Natural killer cell (primary cell): ENCODE results near the gene PPP1R3E. TPM values are rescaled to one million over a fixed set of nuclear protein-coding genes. Genes with fewer than 3 reads are reported as not detected.
A peak's percentile ranks its signal among the peaks of the same experiment; 100 is the strongest.
"Not testable (repeated sequence)": the region's sequence is repeated elsewhere in the genome, so short reads cannot be mapped to it uniquely, and the experiment has no call there.

Experiments used
- ATAC-seq, 3 donors: fragments of 150-1000 bp in 2 of 3; fragments of 200-7000 bp in 1 of 3; cut with Tn5 transposase; 1 replicate in 1 of 3; 2 replicates in 2 of 3; pipeline ENCODE4 v1.10.0; 2021; ENCODE audit warnings: mild to moderate bottlenecking in 2 of 3, moderate library complexity in 2 of 3
- DNase-seq, 2 donors: peaks; one replicate each; pipeline versions ENCODE4 v3.0.0 to v3.0.0-alpha.2; 2013 to 2021; ENCODE audit warnings: mixed read lengths in 1 of 2
- H3K27ac ChIP-seq: one replicate; pipeline ENCODE4 v1.5.1; 2013; ENCODE audit warnings: mild to moderate bottlenecking, low read length
- H3K27me3 ChIP-seq: one replicate; pipeline ENCODE4 v1.6.1; 2013; ENCODE audit warnings: low read length; ENCODE audit not compliant: control insufficient read depth, insufficient read depth
- H3K36me3 ChIP-seq: one replicate; pipeline ENCODE4 v1.6.1; 2013; ENCODE audit warnings: low read length; ENCODE audit not compliant: control insufficient read depth, insufficient read depth
- H3K4me1 ChIP-seq: one replicate; pipeline ENCODE4 v1.6.1; 2013; ENCODE audit warnings: low read length; ENCODE audit not compliant: control insufficient read depth, insufficient read depth
- H3K4me3 ChIP-seq: one replicate; pipeline ENCODE4 v1.5.1; 2013; ENCODE audit warnings: low read length
- H3K9me3 ChIP-seq: one replicate; pipeline ENCODE4 v1.6.1; 2013; ENCODE audit warnings: low read length; ENCODE audit not compliant: control insufficient read depth, insufficient read depth
- H3K27ac Mint-ChIP-seq, 2 donors: one replicate each; pipeline ENCODE4 v1.8.0; 2022; ENCODE audit warnings: mild to moderate bottlenecking in 2 of 2, mixed read lengths in 2 of 2, moderate library complexity in 1 of 2
- H3K27me3 Mint-ChIP-seq, 2 donors: one replicate each; pipeline ENCODE4 v1.8.0; 2022; ENCODE audit warnings: low read depth in 2 of 2, mixed read lengths in 2 of 2
- H3K36me3 Mint-ChIP-seq: one replicate; pipeline ENCODE4 v1.8.0; 2022; ENCODE audit warnings: mixed read lengths
- H3K4me1 Mint-ChIP-seq, 2 donors: one replicate each; pipeline ENCODE4 v1.8.0; 2022; ENCODE audit warnings: mixed read lengths in 2 of 2
- H3K4me3 Mint-ChIP-seq: one replicate; pipeline ENCODE4 v1.8.0; 2022; ENCODE audit warnings: mild to moderate bottlenecking, moderate library complexity, mixed read lengths
- H3K9me3 Mint-ChIP-seq, 2 donors: one replicate each; pipeline ENCODE4 v1.8.0; 2022; ENCODE audit warnings: mixed read lengths in 2 of 2
- WGBS: methylation state at CpG from one replicate; pipeline ENCODE4 v1.1.7; 2013; ENCODE audit warnings: missing lambda C conversion rate; ENCODE audit not compliant: insufficient coverage; 5-methylcytosine and 5-hydroxymethylcytosine counted together
- intact Hi-C: fragments of 100-400 bp; cut with micrococcal nuclease; formaldehyde crosslinking; loops from one replicate; pipeline ENCODE4 v1.14.2; 2022
- total RNA-seq, 4 donors: library from RNA; stranded (reverse); fragments of 120-200 nt in 1 of 4; gene quantifications; one replicate each; pipeline versions ENCODE4 v1.2.3 to v1.2.4, GENCODE V29; 2013 to 2022
- TF ChIP-seq, protein P1 (sequence below): fragments of 200-600 bp; IDR thresholded peaks from one replicate; pipeline ENCODE4 v1.8.0; 2022; ENCODE audit warnings: antibody characterized with exemption

The PPP1R3E gene
- total RNA-seq, 3 donors from 2014 or later (not counting 1 experiment from before 2014, with no cell fraction given) = 13.2 to 27.8 (median 25.1) TPM

DNA sequence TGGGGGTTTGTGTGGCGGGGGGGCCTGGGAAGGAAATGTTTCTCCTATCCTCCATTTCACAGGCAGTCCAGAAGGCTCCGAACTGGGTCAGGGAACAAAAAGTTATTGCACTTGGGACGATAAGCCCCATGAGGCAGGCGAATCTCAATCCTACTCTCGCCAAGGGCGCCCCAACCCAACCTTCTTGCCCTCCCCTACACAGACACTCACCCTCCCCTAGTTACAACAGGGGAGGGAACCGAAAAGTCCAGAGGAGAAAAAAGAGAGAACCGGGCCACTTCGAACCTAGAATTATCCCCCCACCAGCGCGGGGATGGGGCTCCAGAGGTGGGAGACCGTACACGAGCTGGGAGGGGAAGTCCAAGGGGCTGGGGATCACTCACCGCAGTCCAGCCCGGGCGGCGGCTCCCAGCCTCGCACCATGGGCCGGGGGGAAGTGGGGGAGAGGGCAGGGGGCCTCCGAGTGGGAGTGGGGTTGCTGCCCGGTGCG is 17.1 kb downstream of the PPP1R3E start:
- Histone ChIP-seq H3K4me1 (peaks cover 10% of the 10 kb centered on the region), H3K4me3 (peak overlapping the region; percentile 69), H3K27me3 (no peaks in the 10 kb centered on the region), H3K36me3 (no peaks in the 10 kb centered on the region), H3K9me3 (no peaks in the 10 kb centered on the region), H3K27ac (peak overlapping the region; percentile 78)
- under 1% methylated on average over 17 of the region's 22 CpGs for WGBS
- peaks cover 13 to 18% of the 10 kb centered on the region in 2 donors for H3K4me1 Mint-ChIP-seq
- H3K4me3 Mint-ChIP-seq = peak overlapping the region; percentile 95
- no peaks in the 10 kb centered on the region for H3K9me3 Mint-ChIP-seq
- H3K36me3 Mint-ChIP-seq = no peaks in the 10 kb centered on the region
- ATAC-seq = peak; percentile 24 to 36 (median 35)
- DNase-seq = no peak
- TF ChIP-seq, protein P1, sequence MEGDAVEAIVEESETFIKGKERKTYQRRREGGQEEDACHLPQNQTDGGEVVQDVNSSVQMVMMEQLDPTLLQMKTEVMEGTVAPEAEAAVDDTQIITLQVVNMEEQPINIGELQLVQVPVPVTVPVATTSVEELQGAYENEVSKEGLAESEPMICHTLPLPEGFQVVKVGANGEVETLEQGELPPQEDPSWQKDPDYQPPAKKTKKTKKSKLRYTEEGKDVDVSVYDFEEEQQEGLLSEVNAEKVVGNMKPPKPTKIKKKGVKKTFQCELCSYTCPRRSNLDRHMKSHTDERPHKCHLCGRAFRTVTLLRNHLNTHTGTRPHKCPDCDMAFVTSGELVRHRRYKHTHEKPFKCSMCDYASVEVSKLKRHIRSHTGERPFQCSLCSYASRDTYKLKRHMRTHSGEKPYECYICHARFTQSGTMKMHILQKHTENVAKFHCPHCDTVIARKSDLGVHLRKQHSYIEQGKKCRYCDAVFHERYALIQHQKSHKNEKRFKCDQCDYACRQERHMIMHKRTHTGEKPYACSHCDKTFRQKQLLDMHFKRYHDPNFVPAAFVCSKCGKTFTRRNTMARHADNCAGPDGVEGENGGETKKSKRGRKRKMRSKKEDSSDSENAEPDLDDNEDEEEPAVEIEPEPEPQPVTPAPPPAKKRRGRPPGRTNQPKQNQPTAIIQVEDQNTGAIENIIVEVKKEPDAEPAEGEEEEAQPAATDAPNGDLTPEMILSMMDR = no peak
- intact Hi-C loops = loop anchor here (1.0 kb wide), 2 partner anchors 16 to 36 kb away; partner anchors contain the start of gene PABPN1
- no peaks in the 10 kb centered on the region for H3K27me3 Mint-ChIP-seq
- H3K27ac Mint-ChIP-seq = peak overlapping the region; percentile 90 to 94

DNA sequence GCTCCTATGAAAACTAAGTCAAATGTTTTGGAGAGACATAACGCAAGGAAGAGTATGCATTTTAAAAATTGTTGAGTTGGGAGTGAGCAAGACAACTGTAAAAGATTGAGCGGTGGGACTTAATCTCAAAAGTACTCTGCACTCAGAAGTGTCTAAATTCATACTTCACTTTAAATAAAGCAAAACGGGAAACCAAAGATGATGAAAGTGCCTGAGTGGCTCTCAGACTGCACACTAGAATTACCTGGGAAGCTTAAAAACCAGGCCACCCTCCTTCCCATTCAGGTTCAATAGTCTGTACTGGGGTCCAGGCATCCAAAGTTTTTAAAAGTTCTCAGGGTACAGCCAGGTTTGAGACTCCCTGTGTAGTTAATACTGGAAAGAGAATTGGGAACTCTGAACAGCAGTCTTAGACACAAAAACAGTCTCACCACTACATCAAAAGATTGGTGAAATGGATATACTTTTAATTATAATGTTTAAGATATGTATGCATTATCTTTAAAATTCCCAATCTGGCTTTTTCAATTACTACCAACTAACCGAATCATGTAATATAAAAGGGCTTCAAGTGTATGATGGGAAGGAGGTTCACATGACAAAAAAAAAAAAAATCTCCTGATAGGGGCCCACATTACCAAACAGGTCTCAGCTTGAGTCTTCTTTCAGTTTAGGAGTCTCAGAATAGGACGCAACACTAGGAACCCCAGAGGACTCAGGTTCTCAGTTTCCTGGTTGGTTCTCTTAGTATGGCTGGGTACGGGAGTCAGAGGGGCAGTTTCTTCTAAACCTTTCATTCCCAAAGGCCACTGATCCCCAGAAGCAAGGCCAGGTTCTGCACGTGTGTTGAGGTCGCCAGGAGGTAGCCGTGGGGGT is 17.8 kb downstream of the PPP1R3E start:
- Histone ChIP-seq H3K9me3 (no peaks in the 10 kb centered on the region), H3K4me1 (peaks cover 10% of the 10 kb centered on the region), H3K36me3 (no peaks in the 10 kb centered on the region), H3K4me3 (peak overlapping the region; percentile 69), H3K27ac (peak overlapping the region; percentile 78), H3K27me3 (no peaks in the 10 kb centered on the region)
- WGBS = 37% methylated on average over 7 of the region's 9 CpGs
- peak overlapping the region; percentile 95 for H3K4me3 Mint-ChIP-seq
- ATAC-seq (no peak), DNase-seq (peak in 1 of 2 donors; percentile 54)
- TF ChIP-seq, protein P1 = no peak
- no peaks in the 10 kb centered on the region for H3K27me3 Mint-ChIP-seq
- no peaks in the 10 kb centered on the region for H3K9me3 Mint-ChIP-seq
- H3K4me1 Mint-ChIP-seq = peaks cover 13 to 18% of the 10 kb centered on the region in 2 donors
- no peaks in the 10 kb centered on the region for H3K36me3 Mint-ChIP-seq
- intact Hi-C loops = no loop called here
- peak overlapping the region; percentile 90 to 94 for H3K27ac Mint-ChIP-seq

DNA sequence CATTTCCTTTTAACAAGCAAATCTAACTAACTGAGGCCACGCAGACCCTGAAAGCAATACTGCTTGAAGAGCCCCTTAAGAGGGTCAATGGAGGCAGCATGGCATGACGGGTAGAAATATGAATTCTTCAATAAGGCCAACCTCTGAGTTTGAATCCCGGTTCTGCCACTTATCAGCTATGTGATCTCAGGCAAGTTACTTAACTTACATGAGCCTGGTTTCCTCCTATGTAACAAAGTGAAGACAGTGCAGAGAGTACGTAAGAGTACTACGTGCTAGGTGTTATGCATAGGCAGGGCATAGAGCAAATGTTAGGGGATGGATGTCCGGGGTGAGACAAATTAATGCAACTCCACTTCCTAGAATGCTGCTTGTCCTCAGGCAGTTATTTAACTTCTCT is 21.4 kb downstream of the PPP1R3E start:
- over 99% methylated on average over 6 of the region's 6 CpGs for WGBS
- Histone ChIP-seq H3K9me3 (no peaks in the 10 kb centered on the region), H3K27me3 (no peaks in the 10 kb centered on the region), H3K4me1 (peaks cover 6% of the 10 kb centered on the region), H3K36me3 (no peaks in the 10 kb centered on the region), H3K4me3 (no peak overlapping the region), H3K27ac (no peak overlapping the region)
- intact Hi-C loops = no loop called here
- H3K4me3 Mint-ChIP-seq = no peak overlapping the region
- H3K36me3 Mint-ChIP-seq = no peaks in the 10 kb centered on the region
- TF ChIP-seq, protein P1 = no peak
- peaks cover 6 to 10% of the 10 kb centered on the region in 2 donors for H3K4me1 Mint-ChIP-seq
- H3K27ac Mint-ChIP-seq = peak overlapping the region in 1 of 2 donors; percentile 31
- no peak for ATAC-seq
- no peaks in the 10 kb centered on the region for H3K9me3 Mint-ChIP-seq
- H3K27me3 Mint-ChIP-seq = no peaks in the 10 kb centered on the region
- no peak for DNase-seq

DNA sequence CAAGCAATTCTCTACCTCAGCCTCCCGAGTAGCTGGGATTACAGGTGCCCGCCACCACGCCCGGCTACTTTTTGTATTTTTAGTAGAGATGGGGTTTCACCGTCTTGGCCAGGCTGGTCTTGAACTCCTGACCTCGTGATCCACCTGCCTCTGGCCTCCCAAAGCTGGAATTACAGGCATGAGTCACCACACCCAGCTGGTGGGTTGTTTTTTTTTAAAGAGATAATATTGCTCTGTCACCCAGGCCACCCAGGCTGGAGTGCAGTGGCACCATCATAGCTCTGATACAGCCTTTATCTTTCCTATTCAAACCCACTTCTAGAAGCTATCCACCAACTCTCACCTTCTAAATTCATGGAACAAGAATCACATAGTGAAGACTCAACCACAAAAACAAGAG is 24.7 kb downstream of the PPP1R3E start:
- H3K27ac Mint-ChIP-seq, H3K27me3 ChIP-seq, H3K4me3 ChIP-seq, H3K36me3 ChIP-seq, H3K9me3 Mint-ChIP-seq, H3K27ac ChIP-seq, H3K4me3 Mint-ChIP-seq, intact Hi-C loops, DNase-seq, H3K36me3 Mint-ChIP-seq, H3K4me1 Mint-ChIP-seq, ATAC-seq, H3K9me3 ChIP-seq, H3K27me3 Mint-ChIP-seq, H3K4me1 ChIP-seq: not testable (repeated sequence)
- 95% methylated on average over 6 of the region's 6 CpGs for WGBS
